GM21390 (cell line): ENCODE results near the gene FHOD3.

Experiments used
- ATAC-seq: cut with Tn5 transposase; IDR thresholded peaks from one replicate; pipeline ENCODE4 v1.9.1; 2021; ENCODE audit not compliant: unreplicated experiment

FHOD3 gene

GRCh38 chr18:36613810-36614209 is 316.3 kb downstream of the FHOD3 start:
- ATAC-seq, result no peak

- no peak for ATAC-seq
Observed at GRCh38 chr18:36620788-36621187, 323.3 kb downstream of the FHOD3 start.

DNA sequence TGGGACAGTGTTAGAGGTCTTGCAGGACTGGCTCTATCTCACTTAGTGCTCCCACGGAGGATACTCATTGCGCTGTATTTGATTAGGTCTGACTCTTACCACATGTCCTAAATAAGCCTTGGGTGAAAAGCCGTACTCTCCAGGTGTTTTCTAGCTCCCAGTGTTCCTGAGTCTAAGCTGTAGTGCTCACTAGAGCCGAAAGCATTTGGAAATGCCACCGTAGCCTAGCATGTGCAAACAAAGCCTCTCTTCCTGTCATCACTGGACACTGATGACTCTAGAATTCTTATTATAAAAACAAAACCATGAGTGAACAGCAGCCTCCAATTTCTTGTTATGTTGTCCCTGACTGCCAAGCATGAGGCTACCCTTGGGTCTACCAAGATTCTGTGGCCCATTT is 325.1 kb downstream of the FHOD3 start:
- ATAC-seq, result no peak

DNA sequence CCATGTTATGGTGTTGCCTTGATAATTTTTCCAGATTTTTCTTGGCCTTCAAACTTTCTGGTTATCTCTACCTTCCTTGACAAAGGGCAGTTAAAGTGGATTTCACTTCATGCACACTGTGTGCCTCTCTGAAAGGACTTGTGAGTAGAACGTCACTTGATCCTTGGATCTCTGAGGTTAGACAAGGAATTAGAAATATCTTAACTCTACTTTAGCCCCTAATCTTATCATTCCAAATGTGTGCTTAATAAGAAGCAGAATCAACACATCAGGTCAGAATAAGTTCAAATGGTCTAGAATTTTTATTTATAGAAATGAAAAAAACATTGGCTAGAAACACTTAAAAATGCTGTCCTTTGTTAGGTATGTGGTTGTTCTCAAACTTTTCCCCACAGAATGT is 325.6 kb downstream of the FHOD3 start:
- no peak for ATAC-seq

- no peak for ATAC-seq
Observed at GRCh38 chr18:36623681-36624190, 326.2 kb downstream of the FHOD3 start.

DNA sequence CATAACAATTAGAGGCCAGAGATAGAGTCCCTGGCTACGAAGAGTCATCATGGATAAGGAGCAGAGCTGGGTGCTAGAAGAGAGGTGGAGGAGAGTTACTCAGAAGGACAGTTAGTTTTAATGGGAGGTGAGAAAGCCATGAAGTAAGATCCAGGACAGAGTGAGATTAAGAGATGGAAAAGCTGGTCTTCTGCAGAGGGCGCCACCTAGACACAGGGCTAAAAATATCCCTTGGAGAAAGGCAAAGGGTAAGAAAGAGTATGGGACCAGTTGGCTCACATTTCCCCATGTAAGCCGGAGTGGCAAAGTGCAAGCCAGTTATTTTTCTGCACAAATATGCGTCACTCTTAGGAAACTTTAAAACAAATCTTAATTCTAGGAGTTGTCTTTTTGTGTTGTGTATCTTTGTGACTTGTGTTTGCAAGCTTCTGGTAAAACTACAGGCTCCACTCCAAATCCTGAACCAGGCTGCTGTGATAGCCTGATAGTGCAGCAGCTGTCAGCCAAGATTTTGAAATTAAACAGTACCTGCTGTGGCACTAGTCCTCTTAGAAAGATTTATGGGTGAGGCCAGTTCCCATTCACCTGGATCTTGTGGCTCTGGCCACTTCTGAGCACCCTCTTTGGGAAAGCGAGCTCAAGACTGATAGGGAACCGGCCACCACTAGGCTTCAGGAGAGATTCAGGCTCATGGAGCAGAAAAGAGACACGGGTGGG is 327.1 kb downstream of the FHOD3 start:
- ATAC-seq, result no peak

DNA sequence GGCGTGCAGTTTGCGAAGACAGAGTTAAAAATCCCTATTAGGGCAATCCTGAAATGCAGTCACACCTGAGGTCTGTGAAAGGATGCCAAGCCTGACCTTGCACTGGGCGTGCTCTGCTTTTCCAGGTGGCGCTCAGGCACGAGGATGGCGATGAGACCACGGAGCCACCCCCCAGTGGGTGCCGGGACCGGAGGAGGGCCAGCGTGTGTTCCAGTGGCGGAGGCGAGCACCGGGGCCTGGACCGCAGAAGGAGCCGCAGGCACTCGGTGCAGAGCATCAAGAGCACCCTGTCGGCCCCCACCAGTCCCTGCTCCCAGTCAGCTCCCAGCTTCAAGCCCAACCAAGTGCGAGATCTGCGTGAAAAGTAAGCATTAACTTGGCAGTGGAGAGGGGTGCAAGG is 327.9 kb downstream of the FHOD3 start:
- no peak for ATAC-seq

DNA sequence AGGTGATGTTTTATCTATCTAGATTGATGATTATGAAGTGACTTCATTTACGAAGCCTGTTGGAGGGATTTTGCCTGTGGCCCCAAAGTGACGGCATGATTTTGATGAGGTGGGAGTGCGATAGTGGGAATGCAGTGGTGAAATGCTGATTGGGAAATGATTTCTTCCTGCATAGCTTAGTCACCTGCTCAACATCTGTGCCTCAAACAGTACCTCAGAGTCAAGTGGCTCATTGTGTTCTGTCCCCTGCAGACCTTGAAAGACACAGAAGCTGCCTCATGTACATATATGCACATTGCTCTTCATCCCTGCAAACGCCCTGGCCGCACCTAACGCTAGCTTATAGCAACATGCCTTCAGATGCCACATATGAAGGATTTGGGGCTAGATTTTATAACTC is 330.1 kb downstream of the FHOD3 start:
- ATAC-seq, result no peak

DNA sequence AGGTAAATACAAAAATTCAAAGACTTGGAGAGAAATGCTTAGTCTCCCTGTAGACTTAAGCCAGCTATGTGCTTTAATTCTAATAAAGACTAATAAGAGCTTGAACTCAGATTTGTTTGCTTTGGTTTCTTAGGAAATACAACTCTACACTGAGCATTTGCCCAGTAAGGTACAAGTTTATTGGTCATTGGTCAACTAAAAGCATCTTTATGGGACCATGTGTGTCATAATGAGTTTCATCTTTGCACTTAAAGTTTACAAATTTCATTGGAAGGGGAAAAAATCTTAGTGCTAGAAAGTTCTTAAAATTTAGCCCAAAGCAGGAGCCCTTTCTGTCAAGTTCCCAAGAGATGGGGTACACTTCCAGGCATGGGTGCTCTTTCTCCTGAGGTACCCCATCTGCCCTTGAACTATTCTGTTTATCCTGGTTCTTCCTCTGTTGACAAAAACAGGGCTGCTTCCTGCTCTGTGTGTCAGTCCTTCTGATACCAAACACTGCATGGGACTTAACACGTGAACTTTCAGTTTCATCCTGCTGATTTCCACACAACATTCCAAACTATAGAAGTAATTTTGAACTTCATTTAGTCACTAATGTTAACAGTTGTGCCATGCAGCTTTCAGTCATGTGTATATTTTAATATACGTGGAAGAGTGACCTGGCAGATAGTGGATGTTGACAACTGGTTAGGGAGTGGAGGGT is 331.1 kb downstream of the FHOD3 start:
- no peak for ATAC-seq

GRCh38 chr18:36629138-36629530 is 331.6 kb downstream of the FHOD3 start:
- ATAC-seq, result no peak

DNA sequence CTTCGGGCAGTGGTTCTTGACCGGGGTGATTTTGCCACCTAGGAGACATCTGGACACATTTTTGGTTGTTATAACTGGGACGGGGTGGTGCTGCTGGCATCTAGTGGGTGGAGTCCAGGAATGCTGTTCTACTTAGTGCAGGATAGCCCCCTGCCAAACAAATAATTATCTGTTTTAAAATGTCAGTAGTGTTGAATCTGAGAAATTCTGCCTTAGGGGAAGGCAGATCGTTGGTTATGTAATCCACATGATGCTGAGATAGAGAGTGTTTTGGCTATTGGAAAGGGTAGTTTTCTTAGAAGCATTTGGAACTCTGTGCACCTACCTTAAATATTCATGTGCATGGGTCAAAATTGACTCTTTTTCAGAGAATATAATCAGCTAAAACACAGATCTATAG is 332.3 kb downstream of the FHOD3 start:
- no peak for ATAC-seq

DNA sequence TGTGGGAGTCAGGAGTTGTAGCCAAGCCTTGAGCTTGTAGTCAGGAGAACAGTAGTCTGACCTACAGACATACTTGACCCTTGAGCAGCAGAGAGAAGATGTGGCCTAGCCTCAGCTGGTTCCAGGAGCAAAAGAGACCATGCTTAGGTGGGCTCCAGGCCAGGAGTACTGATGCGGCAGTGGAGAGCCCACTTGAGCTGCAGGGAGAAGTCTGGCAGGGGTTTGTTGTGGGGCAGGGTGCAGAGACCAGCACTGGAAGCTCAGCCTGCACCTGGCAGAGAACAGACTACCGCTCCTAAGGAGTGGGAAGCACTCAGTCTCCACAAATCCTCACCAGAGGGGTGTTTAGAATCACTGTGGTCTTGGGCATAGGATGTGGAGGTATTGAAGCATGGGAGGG is 333.4 kb downstream of the FHOD3 start:
- ATAC-seq, result no peak

GRCh38 chr18:36633961-36634412 is 336.5 kb downstream of the FHOD3 start:
- peak; percentile 31 for ATAC-seq

- no peak for ATAC-seq
Observed at GRCh38 chr18:36634573-36635216, 337.2 kb downstream of the FHOD3 start.

- peak; percentile 37 for ATAC-seq
Observed at GRCh38 chr18:36635414-36636096, 338.0 kb downstream of the FHOD3 start.

GRCh38 chr18:36636237-36636817 is 338.8 kb downstream of the FHOD3 start:
- ATAC-seq, result peak; percentile 25

DNA sequence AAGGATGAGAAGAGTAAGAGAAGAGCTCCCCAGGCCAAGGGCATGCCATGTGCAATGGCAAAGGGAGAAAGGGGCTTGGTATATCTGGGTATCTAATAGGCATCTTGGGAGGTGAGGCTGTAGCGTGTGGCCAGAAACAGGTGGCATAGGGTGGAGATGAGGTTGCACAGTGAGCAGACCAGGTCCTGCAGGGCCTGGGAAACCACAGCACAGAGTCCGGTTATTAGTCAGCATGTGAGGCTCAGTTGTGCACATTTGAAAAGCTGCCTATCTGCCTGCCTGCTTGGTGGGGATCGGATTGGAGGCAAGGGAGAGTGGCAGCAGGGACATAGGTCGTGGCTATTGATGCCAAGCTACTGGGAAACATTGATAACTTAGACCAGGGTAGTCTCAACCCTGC is 340.7 kb downstream of the FHOD3 start:
- peak; percentile 88 for ATAC-seq

- no peak for ATAC-seq
Observed at GRCh38 chr18:36640021-36640952, 342.8 kb downstream of the FHOD3 start.

- no peak for ATAC-seq
Observed at GRCh38 chr18:36643061-36643460, 345.5 kb downstream of the FHOD3 start.

GRCh38 chr18:36648803-36649202 is 351.3 kb downstream of the FHOD3 start:
- no peak for ATAC-seq
